ENCODE measurements around the gene KCNK6. TPM values are rescaled to one million over a fixed set of nuclear protein-coding genes. Genes with fewer than 3 reads are reported as not detected.
A peak's percentile ranks its signal among the peaks of the same experiment; 100 is the strongest.
"Not testable (repeated sequence)": the region's sequence is repeated elsewhere in the genome, so short reads cannot be mapped to it uniquely, and the experiment has no call there.

Gene KCNK6
- total RNA-seq, 4 donors from 2014 or later: 14.9 to 44.5 (median 17.6) TPM

DNA sequence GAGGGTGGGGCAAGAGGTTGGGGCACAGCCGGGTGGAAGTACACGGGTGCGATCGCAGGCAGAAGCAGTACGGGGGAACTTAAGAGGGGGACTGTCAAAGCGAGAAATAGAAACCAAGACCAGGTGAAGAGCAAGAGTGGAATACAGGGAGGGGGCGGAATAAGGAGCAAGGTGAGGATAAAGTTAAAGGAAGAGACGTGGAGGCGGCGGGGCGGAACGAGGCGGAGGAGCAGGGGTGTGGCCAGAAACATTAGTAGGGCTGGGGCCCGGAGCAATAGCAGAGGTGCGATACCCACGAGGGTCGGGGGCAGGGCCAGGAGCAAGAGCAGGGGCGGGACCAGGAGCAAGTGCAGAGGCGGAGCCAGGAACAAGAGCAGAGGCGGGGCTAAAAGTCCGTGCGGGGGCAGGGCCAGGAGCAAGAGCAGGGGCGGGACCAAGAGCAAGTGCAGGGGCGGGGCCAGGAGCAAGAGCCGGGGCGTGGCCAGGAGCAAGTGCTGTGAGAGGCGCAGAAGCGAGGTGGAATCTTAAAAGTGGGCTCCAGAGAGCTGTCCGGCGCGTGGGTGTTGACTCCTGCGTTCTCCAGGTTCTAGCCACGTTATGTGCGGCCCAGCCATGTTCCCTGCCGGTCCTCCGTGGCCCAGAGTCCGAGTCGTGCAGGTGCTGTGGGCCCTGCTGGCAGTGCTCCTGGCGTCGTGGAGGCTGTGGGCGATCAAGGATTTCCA, 17.2 kb downstream of the KCNK6 start:
- TF ChIP-seq POLR2AphosphoS5 (IDR thresholded peaks at IDR 0.05) (no peak), POLR2A (IDR thresholded peaks at IDR 0.05) (peak; percentile 62), EP300 (IDR thresholded peaks at IDR 0.05; ENCODE audit: low read depth) (no peak)
- TF ChIP-seq, protein P1, sequence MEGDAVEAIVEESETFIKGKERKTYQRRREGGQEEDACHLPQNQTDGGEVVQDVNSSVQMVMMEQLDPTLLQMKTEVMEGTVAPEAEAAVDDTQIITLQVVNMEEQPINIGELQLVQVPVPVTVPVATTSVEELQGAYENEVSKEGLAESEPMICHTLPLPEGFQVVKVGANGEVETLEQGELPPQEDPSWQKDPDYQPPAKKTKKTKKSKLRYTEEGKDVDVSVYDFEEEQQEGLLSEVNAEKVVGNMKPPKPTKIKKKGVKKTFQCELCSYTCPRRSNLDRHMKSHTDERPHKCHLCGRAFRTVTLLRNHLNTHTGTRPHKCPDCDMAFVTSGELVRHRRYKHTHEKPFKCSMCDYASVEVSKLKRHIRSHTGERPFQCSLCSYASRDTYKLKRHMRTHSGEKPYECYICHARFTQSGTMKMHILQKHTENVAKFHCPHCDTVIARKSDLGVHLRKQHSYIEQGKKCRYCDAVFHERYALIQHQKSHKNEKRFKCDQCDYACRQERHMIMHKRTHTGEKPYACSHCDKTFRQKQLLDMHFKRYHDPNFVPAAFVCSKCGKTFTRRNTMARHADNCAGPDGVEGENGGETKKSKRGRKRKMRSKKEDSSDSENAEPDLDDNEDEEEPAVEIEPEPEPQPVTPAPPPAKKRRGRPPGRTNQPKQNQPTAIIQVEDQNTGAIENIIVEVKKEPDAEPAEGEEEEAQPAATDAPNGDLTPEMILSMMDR (IDR thresholded peaks at IDR 0.05): no peak
- intact Hi-C loops (cut with DNase I; ENCODE audit: low total_unique reads) (no loop called here), in situ Hi-C loops (cut with MboI; ENCODE audit: low pct_ligation_motif_present in 1 of 4, low pct_unique_long_range_greater_than_20kb in 1 of 4, low sequenced_read_pairs in 3 of 4) (loop anchor here (25.0 kb wide), 2 partner anchors 424 to 449 kb away; partner anchors contain the start of genes SIPA1L3 (in 3 of the 4) and WDR87 (in 3 of the 4))

DNA sequence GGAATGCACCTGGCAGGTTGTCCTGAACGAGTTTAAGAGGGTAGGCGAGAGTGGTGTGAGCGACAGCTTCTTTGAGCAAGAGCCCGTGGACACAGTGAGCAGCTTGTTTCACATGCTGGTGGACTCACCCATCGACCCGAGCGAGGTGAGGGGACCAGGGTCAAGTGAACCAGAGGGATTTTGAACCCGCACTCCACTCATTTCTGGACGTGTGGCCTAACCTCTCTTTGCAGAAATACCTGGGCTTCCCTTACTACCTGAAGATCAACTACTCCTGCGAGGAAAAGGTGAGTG, 17.7 kb downstream of the KCNK6 start:
- intact Hi-C loops (cut with DNase I; ENCODE audit: low total_unique reads): no loop called here
- H3K9me3 ChIP-seq: no peaks in the 10 kb centered on the region
- H3K27me3 ChIP-seq: no peaks in the 10 kb centered on the region
- in situ Hi-C loops (cut with MboI; ENCODE audit: low pct_ligation_motif_present in 1 of 4, low pct_unique_long_range_greater_than_20kb in 1 of 4, low sequenced_read_pairs in 3 of 4): loop anchor here (25.0 kb wide), 2 partner anchors 425 to 450 kb away; partner anchors contain the start of genes SIPA1L3 (in 3 of the 4) and WDR87 (in 3 of the 4)
- TF ChIP-seq POLR2AphosphoS5 (IDR thresholded peaks at IDR 0.05) (no peak), POLR2A (IDR thresholded peaks at IDR 0.05) (no peak), EP300 (IDR thresholded peaks at IDR 0.05; ENCODE audit: low read depth) (no peak)
- TF ChIP-seq, protein P1 (IDR thresholded peaks at IDR 0.05): no peak
- WGBS, 2 donors (ENCODE audit: low coverage in 1 of 2): 0 to 60% methylated on average over 1 to 10 of the region's 10 CpGs
- H3K27ac ChIP-seq: peak overlapping the region; percentile 98 to 100 (median 99)
- DNase-seq: no peak
- no peaks in the 10 kb centered on the region for H3K36me3 ChIP-seq
- H3K4me1 ChIP-seq: peaks cover 5 to 22% (median 7%) of the 10 kb centered on the region in 4 donors
- peak overlapping the region; percentile 17 to 92 (median 72) for H3K4me3 ChIP-seq

More for the DNA sequence above, 17.2 kb downstream of the KCNK6 start:
- Histone ChIP-seq H3K4me1 (peaks cover 5 to 22% (median 7%) of the 10 kb centered on the region in 4 donors), H3K4me3 (peak overlapping the region; percentile 63 to 92 (median 84)), H3K9me3 (no peaks in the 10 kb centered on the region), H3K36me3 (no peaks in the 10 kb centered on the region), H3K27me3 (no peaks in the 10 kb centered on the region), H3K27ac (peak overlapping the region; percentile 98 to 100 (median 99))
- WGBS, 2 donors (ENCODE audit: low coverage in 1 of 2): 2 to 3% methylated on average over 19 to 41 of the region's 41 CpGs
- DNase-seq: peak; percentile 99

GRCh38 chr19:38339011-38339410, 19.4 kb downstream of the KCNK6 start:
- H3K9me3 ChIP-seq; DNase-seq; intact Hi-C loops (cut with DNase I; ENCODE audit: low total_unique reads); H3K36me3 ChIP-seq; H3K27ac ChIP-seq; H3K4me3 ChIP-seq; H3K27me3 ChIP-seq: not testable (repeated sequence)
- 65 to 68% methylated on average over 2 to 4 of the region's 4 CpGs for WGBS, 2 donors (ENCODE audit: low coverage in 1 of 2)
- in situ Hi-C loops (cut with MboI; ENCODE audit: low pct_ligation_motif_present in 1 of 4, low pct_unique_long_range_greater_than_20kb in 1 of 4, low sequenced_read_pairs in 3 of 4): loop anchor here (25.0 kb wide), 2 partner anchors 427 to 452 kb away; partner anchors contain the start of genes SIPA1L3 (in 3 of the 4) and WDR87 (in 3 of the 4)
- peaks cover 5 to 22% (median 7%) of the 10 kb centered on the region in 4 donors for H3K4me1 ChIP-seq

GRCh38 chr19:38340927-38341326, 21.3 kb downstream of the KCNK6 start:
- no peaks in the 10 kb centered on the region for H3K27me3 ChIP-seq
- peaks cover 5 to 16% (median 6%) of the 10 kb centered on the region in 4 donors for H3K4me1 ChIP-seq
- TF ChIP-seq, protein P1 (IDR thresholded peaks at IDR 0.05): no peak
- TF ChIP-seq POLR2A (IDR thresholded peaks at IDR 0.05) (no peak), POLR2AphosphoS5 (IDR thresholded peaks at IDR 0.05) (no peak), EP300 (IDR thresholded peaks at IDR 0.05; ENCODE audit: low read depth) (no peak)
- intact Hi-C loops (cut with DNase I; ENCODE audit: low total_unique reads) (loop anchor here (5.0 kb wide), 1 partner anchor 969 kb away; the partner anchor contains the start of gene ZNF527), in situ Hi-C loops (cut with MboI; ENCODE audit: low pct_ligation_motif_present in 1 of 4, low pct_unique_long_range_greater_than_20kb in 1 of 4, low sequenced_read_pairs in 3 of 4) (loop anchor here (25.0 kb wide), 2 partner anchors 429 to 454 kb away; partner anchors contain the start of genes SIPA1L3 (in 3 of the 4) and WDR87 (in 3 of the 4))
- no peaks in the 10 kb centered on the region for H3K9me3 ChIP-seq
- no peaks in the 10 kb centered on the region for H3K36me3 ChIP-seq
- no peak for DNase-seq
- no peak overlapping the region for H3K4me3 ChIP-seq
- WGBS, 2 donors (ENCODE audit: low coverage in 1 of 2): 94% methylated on average over 2 of the region's 2 CpGs
- no peak overlapping the region for H3K27ac ChIP-seq
